Measurements from ENCODE around the gene RTN4RL1.
"Not testable (repeated sequence)": the region's sequence is repeated elsewhere in the genome, so short reads cannot be mapped to it uniquely, and the experiment has no call there.

RTN4RL1 gene

GRCh38 chr17:1913702-1914101, 111.4 kb downstream of the RTN4RL1 start:
- no peak for DNase-seq

- no peak for DNase-seq
Measured at GRCh38 chr17:1912146-1912545, 113.0 kb downstream of the RTN4RL1 start.

GRCh38 chr17:1909985-1910384, 115.1 kb downstream of the RTN4RL1 start:
- DNase-seq = no peak

- DNase-seq = peak; percentile 47 to 57
Measured at GRCh38 chr17:1908699-1909309, 116.3 kb downstream of the RTN4RL1 start.

DNA sequence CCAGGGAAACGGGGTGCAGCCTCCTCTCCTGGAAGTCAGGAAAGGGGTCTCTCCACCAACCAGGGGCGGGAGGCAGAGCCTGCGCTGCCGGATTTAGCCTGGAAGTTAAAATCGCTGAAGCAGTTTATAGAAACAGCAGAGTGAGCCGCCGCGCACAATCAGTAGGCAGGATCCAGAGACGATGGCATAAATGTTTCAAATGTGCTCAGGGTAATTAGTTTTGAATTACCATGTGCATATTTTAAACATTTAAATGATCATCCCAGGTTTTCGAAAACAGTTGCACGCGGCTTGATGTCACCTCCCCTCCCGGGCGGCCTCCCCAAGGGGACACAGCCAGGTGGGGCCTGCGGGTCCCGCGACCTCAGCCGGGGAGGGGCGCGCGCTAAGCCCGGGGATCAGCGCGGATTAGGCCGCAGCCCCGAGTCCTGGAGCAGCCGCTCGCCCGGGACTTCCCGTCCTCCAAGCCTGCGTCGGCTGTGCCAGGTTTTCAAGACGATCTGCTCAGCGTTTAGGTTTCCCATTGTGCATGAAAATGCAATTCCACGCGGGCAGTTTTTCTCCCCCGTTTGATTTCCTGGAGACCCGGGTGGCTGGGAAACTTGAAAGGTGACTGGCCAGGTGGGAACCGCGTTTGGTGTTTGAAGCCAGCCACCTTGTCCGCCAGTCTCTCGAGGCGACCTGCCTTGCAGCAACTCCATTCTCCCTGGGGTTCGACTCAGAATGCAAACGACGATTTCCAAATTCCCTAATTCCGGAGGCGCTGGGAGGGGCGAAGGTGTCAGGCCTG, 117.0 kb downstream of the RTN4RL1 start:
- DNase-seq = peak; percentile 23 to 24

- no peak for DNase-seq
Measured at GRCh38 chr17:1907216-1907631, 117.9 kb downstream of the RTN4RL1 start.

- DNase-seq = no peak
Measured at GRCh38 chr17:1906662-1907101, 118.5 kb downstream of the RTN4RL1 start.

DNA sequence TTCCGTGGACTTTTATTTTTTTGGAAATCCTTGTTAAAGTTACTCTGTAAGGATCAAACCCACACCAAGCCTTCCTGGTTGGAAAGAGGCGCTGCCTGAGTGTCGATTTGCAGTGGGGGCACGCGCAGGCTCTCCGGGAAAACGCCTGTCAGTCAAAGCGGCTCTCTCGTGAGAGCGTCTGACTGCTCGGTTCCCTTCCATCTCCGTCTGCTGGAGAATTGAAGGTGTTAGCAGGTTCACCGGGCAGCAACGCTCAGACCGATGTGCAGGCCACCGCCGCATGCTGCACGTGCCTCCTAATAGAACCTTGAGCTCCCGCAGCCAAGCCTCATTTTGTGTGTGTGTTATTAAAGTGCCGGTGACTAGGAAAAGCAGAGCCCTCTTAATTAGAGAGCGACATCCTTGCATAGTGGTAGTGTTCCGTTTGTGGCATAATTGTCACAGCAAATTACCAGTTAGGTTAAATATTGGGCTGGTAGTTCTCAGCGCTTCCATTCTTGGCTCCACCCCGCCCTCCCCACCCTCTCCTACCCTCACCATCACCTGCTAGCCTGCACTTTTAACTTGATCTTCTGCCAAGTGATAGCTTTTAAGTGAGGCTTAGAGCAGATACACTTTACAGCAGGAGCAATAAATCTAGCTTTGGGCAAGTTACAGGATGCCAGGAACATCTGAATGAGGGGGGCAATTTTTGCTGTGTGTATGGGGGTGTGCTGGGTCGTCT, 119.8 kb downstream of the RTN4RL1 start:
- DNase-seq = no peak

DNA sequence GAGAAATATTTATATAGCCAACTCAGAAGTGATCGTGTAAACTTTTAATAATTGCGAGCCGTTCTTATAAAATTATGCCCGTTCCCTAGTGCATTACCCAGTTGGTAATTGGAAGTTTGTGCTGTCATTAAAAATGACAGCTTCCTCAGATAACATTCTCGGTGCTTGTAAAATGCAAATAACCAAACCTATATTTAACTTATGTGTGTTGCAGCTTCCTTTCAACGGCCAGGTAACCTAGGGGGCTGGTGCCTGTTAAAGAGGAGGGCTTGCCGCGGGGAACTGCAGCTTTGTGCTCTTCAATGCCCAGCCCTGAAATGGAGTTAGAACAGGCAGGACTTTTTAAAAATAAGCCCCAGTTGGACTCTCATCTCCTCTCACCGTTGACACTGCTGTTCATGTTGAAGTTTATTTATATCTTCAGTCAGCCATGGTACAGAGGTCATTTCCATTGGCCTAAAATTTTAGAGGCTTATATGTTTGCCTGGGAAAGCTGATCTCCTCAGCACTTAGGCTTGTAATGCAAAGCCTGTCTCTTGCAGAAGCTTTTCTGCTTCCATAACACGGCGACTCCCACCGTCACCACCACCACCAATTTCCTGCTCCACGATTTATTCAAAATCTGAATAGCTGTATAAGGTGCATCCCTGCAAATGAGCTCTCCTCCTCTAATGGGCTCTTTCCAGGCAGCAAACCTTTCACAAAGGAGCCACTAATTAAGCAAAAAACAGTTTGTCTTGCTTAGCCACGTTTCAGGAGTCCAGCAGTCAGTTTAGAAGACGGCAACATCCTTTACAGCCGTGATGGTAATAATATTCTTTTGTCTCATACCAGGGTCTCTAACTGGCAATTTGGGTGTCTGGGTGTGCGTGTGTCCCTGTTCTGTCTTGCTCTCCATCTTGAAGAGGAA, 120.6 kb downstream of the RTN4RL1 start:
- DNase-seq = no peak

GRCh38 chr17:1899403-1900000, 125.6 kb downstream of the RTN4RL1 start:
- DNase-seq = no peak

- DNase-seq = no peak
Measured at GRCh38 chr17:1898872-1899271, 126.3 kb downstream of the RTN4RL1 start.

DNA sequence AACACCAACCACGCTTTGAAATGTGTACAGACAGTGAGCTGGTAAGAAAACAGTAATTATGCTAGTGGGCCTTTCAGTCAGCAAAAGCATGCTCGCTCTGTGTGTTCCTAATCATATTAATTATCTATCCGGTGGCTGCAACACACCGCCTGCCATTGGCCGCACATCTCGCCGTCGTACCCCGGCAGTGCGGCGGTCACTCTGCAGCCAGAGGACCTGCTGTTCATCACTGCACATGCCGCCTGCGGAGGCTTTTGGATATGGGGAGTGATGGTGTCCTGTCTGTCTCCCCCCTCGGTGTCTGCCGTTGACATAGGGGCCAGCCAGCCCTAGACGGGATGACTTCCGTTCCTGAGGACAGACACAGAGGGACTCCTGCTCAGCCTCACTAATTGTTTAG, 126.8 kb downstream of the RTN4RL1 start:
- DNase-seq = no peak

- no peak for DNase-seq
Measured at GRCh38 chr17:1897105-1897656, 128.0 kb downstream of the RTN4RL1 start.

- DNase-seq = no peak
Measured at GRCh38 chr17:1896243-1897104, 128.7 kb downstream of the RTN4RL1 start.

- not testable (repeated sequence) for DNase-seq
Measured at GRCh38 chr17:1895479-1895878, 129.7 kb downstream of the RTN4RL1 start.

GRCh38 chr17:1894753-1895339, 130.3 kb downstream of the RTN4RL1 start:
- DNase-seq = no peak

DNA sequence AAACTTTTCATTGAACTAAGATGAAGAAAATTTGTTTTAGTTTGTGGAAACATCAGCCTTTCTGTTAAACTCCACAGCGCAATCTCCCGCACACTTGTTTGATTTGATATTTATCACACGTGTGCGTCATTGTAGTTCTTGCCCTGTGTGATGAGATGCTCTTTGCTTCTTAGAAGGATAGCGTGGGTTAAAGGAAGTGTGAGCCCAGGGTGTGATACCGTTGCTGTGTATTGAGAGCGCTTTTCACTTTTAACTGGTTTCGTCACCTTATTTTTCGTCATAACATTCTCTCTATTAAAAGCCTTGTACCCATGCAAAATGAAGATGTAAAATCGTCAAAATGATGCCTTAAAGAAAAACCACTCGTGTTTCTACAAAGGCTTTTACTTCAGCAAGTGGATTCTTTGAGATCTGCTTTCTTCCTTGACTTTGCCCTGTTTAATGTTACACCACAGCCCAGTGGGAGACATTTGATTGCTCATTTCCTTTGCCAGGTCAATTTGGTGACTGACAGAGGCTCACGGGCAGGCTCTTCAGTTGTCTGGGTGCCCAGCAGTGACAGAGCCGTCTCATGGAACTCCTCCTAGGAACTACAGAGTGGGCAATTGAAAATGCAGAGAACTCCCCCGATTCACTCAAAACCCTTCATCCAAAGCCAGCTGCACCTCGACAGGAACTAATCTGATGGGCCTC, 134.2 kb downstream of the RTN4RL1 start:
- no peak for DNase-seq

DNA sequence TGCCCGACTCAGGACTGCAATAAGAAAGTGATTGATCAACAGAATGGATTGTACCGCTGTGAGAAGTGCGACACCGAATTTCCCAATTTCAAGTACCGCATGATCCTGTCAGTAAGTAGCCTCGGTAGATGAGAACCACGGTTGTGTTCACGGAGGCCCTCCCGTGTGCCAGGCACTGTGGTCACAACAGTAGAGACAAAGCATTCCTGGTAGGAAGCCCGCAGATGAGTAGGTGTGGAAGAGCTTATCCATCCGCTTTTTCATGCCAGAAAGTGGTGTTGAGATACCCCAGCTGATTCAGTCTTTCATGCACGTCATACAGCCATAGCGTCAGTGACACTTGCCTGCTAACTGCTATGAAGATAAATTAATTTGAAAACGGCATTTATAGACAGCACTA, 136.4 kb downstream of the RTN4RL1 start:
- DNase-seq = no peak
